ENCODE measurements around the gene WWOX. TPM values are rescaled to one million over a fixed set of nuclear protein-coding genes. Genes with fewer than 3 reads are reported as not detected.

WWOX gene
- total and polyA plus RNA-seq, 2 of the 4 experiments (the other 2 are of a cell fraction), result 2.7 to 5.4 TPM

DNA sequence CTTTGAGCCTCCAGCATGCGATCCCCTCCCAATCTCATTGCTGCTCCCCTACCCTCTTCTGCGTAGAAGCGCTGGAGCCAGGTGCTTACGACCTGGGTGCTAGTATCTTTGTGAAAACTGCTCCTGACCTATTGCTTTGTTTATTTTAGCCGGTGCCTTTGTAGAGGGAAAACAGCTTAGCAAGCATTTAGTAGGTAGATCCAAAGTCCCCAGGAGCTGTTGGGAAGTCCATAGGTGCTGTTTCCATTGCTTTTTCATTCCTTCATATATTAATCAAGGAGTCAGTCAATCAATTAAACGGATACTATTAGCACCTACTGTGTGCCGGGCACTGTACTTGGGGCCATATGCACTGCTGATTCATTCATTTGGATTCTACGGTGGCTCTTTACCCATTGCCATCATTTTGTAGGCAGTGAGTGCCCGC is 497.6 kb downstream of the WWOX start:
- POLR2A ChIA-PET (ENCODE audit: unreplicated experiment), result no interaction called here
- intact Hi-C loops (cut with micrococcal nuclease), result no loop called here
- Histone ChIP-seq H2AK5ac (ENCODE audit: low read depth, low read length) (no peak overlapping the region), H3K9me1 (ENCODE audit: insufficient read depth, low read length) (no peaks in the 10 kb centered on the region), H3K4ac (ENCODE audit: low read depth, low read length) (no peak overlapping the region), H3K14ac (replicated peaks; ENCODE audit: low read depth, low read length) (no peak overlapping the region), H3K18ac (ENCODE audit: low read depth, low read length) (no peak overlapping the region), H3K4me1 (ENCODE audit: control insufficient read depth, insufficient read depth, low read length) (no peaks in the 10 kb centered on the region), H3K4me3 (ENCODE audit: insufficient read depth, low read depth, low read length) (no peak overlapping the region), H2AFZ (replicated peaks; ENCODE audit: low read length, poor library complexity) (no peak overlapping the region), H3K27ac (ENCODE audit: insufficient read depth, low read length) (no peak overlapping the region), H3K79me1 (ENCODE audit: low read depth in 1 of 2, low read length in 2 of 2) (no peaks in the 10 kb centered on the region), H4K91ac (ENCODE audit: insufficient read depth, low read depth, low read length) (no peak overlapping the region), H2BK20ac (ENCODE audit: low read depth, low read length) (no peak overlapping the region), H3K9me3 (ENCODE audit: control insufficient read depth, insufficient read depth, low read length) (peaks cover 27% of the 10 kb centered on the region), H3K36me3 (ENCODE audit: control insufficient read depth, insufficient read depth, low read length) (no peaks in the 10 kb centered on the region), H4K20me1 (ENCODE audit: insufficient read depth, low read length) (no peaks in the 10 kb centered on the region), H4K8ac (ENCODE audit: low read depth in 2 of 2, low read length in 2 of 2) (no peak overlapping the region), H2AK9ac (replicated peaks; ENCODE audit: low read depth, low read length, poor library complexity) (no peak overlapping the region), H3K27me3 (ENCODE audit: control insufficient read depth, insufficient read depth, low read length) (no peaks in the 10 kb centered on the region), H3K56ac (ENCODE audit: extremely low read depth, insufficient read depth, low read length) (no peak overlapping the region), H2BK120ac (ENCODE audit: low read depth, low read length) (no peak overlapping the region), H3K23ac (ENCODE audit: low read depth, low read length) (no peak overlapping the region), H2BK5ac (ENCODE audit: low read depth, low read length, poor library complexity, severe bottlenecking) (no peak overlapping the region), H2BK15ac (ENCODE audit: low read depth, low read length) (no peak overlapping the region), H3K4me2 (ENCODE audit: low read depth, low read length) (no peak overlapping the region), H3K9ac (ENCODE audit: low read depth, low read length) (no peak overlapping the region), H4K5ac (ENCODE audit: low read depth, low read length) (no peak overlapping the region)
- no peak for ATAC-seq (ENCODE audit: low read depth)
- in situ Hi-C loops (cut with MboI; ENCODE audit: low sequenced_read_pairs), result no loop called here
- no peak for TF ChIP-seq MAZ (IDR thresholded peaks at IDR 0.05; ENCODE audit: borderline replicate concordance, low read depth, low read length)
- no peak for TF ChIP-seq BHLHE40 (IDR thresholded peaks at IDR 0.05; ENCODE audit: low read depth, low read length)
- no peak for TF ChIP-seq RCOR1 (IDR thresholded peaks at IDR 0.05; ENCODE audit: insufficient replicate concordance, low read length)
- no peak for TF ChIP-seq POLR2A (IDR thresholded peaks at IDR 0.05; ENCODE audit: low read depth, low read length)
- BruUV-seq (replicated peaks), result no TSS peak
- CTCF ChIA-PET, result no interaction called here
- DNase-seq, result no peak
- WGBS, 2 experiments (ENCODE audit: extremely low coverage in 2 of 2, insufficient read length in 1 of 2), result 61% methylated on average over 2 of the region's 9 CpGs; no CpG with 5 or more reads in 1 of the 2 experiments
- dilution Hi-C loops (cut with HindIII; ENCODE audit: low sequenced_read_pairs, unreplicated experiment), result no loop called here
